Hematopoietic multipotent progenitor cell treated with erythropoietin and hydrocortisone succinate and interleukin-3 and kit ligand, for 4 days (in vitro differentiated cells): ENCODE measurements around the gene ZNF677.
A peak's percentile ranks its signal among the peaks of the same experiment; 100 is the strongest.
"Not testable (repeated sequence)": the region's sequence is repeated elsewhere in the genome, so short reads cannot be mapped to it uniquely, and the experiment has no call there.

Experiments
- DNase-seq: peaks from one replicate; pipeline ENCODE4 v3.0.0-alpha.2; 2015

Gene ZNF677

GRCh38 chr19:53192771-53193534 is 61.7 kb downstream of the ZNF677 start, which contains the start of gene ZNF665:
ZNF665 (minus strand) TSS chr19:53193358; CDS start chr19:53182898, 10,460 bp downstream.
- peak; percentile 92 for DNase-seq

DNA sequence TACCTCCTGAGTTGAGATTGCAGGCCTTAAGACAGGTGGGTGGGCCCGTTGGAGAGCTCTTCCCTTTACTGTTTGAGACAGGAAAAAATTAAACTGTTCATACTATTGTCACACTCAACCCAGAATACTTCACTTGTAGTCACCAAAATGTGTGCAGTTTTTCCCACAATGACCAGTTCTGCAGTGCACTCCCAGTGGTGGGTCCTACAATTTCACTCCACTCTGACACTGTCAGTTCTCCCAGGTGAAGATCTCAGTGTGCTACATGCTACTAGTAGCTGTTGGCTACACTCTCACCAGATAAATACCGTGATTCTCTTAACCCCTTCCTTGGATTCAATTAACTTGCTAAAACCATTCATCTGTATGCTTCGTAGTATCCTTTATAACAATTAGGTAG is 64.4 kb downstream of the ZNF677 start:
- DNase-seq: no peak

- DNase-seq: not testable (repeated sequence)
Measured at GRCh38 chr19:53189691-53190198, 64.9 kb downstream of the ZNF677 start.
